T-cell (primary cell): ENCODE results near the gene HAVCR2. TPM values are rescaled to one million over a fixed set of nuclear protein-coding genes. Genes with fewer than 3 reads are reported as not detected.
A peak's percentile ranks its signal among the peaks of the same experiment; 100 is the strongest.
"Not testable (repeated sequence)": the region's sequence is repeated elsewhere in the genome, so short reads cannot be mapped to it uniquely, and the experiment has no call there.

Source experiments
- ATAC-seq, 4 experiments: fragments of 200-7000 bp in 3 of 4; fragments of 150-1000 bp in 1 of 4; cut with Tn5 transposase; replicated peaks in 1 of 4; 1 replicate in 3 of 4; 2 replicates in 1 of 4; pipeline ENCODE4 v1.10.0; 2021; ENCODE audit warnings: moderate library complexity in 3 of 4, mild to moderate bottlenecking in 2 of 4, moderate number of reproducible peaks in 1 of 4
- CTCF ChIA-PET, 2 donors: fragments of 300-600 bp; sonication (Branson Sonifier 250); formaldehyde crosslinking; loops; one replicate each; lab custom pipeline; 2022; ENCODE audit warnings: antibody characterized with exemption in 2 of 2; lab: Charles Lee
- POLR2A ChIA-PET, 2 donors: fragments of 300-600 bp; sonication (Branson Sonifier 250); formaldehyde crosslinking; loops; one replicate each; lab custom pipeline; 2022; ENCODE audit warnings: antibody characterized with exemption in 2 of 2; lab: Charles Lee
- DNase-seq, 35 experiments: peaks; one replicate each; pipeline versions ENCODE4 v3.0.0 to v3.0.0-alpha.2; 2013 to 2023
- H3K27ac ChIP-seq: one replicate; pipeline ENCODE4 v1.5.1; 2013; ENCODE audit warnings: low read length
- H3K27me3 ChIP-seq, 2 experiments: replicated peaks in 1 of 2; 1 replicate in 1 of 2; 2 replicates in 1 of 2; pipeline versions ENCODE4 v1.6.1 to v1.7.0; 2013; ENCODE audit warnings: low read length in 1 of 2, mixed read lengths in 1 of 2; ENCODE audit not compliant: control insufficient read depth in 2 of 2, insufficient read depth in 2 of 2; ENCODE audit errors: extremely low read depth in 1 of 2
- H3K36me3 ChIP-seq, 2 donors: 1 replicate in 1 of 2; 2 replicates in 1 of 2; pipeline versions ENCODE4 v1.6.1 to v1.7.0; 2013; ENCODE audit warnings: low read length in 1 of 2; ENCODE audit not compliant: control insufficient read depth in 2 of 2, insufficient read depth in 1 of 2; ENCODE audit errors: extremely low read depth in 1 of 2
- H3K4me1 ChIP-seq, 2 experiments: 1 replicate in 1 of 2; 2 replicates in 1 of 2; pipeline versions ENCODE4 v1.6.1 to v1.7.0; 2013; ENCODE audit warnings: low read length in 2 of 2, mixed read lengths in 1 of 2; ENCODE audit not compliant: insufficient read depth in 2 of 2, control insufficient read depth in 1 of 2; ENCODE audit errors: extremely low read depth in 1 of 2
- H3K4me3 ChIP-seq, 2 donors: 1 replicate in 1 of 2; 2 replicates in 1 of 2; pipeline versions ENCODE4 v1.5.1 to v1.7.0; 2013; ENCODE audit warnings: mild to moderate bottlenecking in 2 of 2, low read length in 1 of 2, moderate library complexity in 1 of 2; ENCODE audit not compliant: control insufficient read depth in 1 of 2; ENCODE audit errors: extremely low read depth in 1 of 2
- H3K9me3 ChIP-seq: 2 replicates; pipeline ENCODE4 v1.7.0; 2013
- H3K27ac Mint-ChIP-seq, 2 donors: one replicate each; pipeline ENCODE4 v1.8.0; 2020 to 2021; ENCODE audit warnings: mild to moderate bottlenecking in 2 of 2, mixed read lengths in 2 of 2
- H3K27me3 Mint-ChIP-seq, 2 donors: one replicate each; pipeline ENCODE4 v1.8.0; 2021 to 2022; ENCODE audit warnings: mixed read lengths in 2 of 2
- H3K36me3 Mint-ChIP-seq: one replicate; pipeline ENCODE4 v1.8.0; 2021; ENCODE audit warnings: mixed read lengths
- H3K4me1 Mint-ChIP-seq, 3 donors: one replicate each; pipeline ENCODE4 v1.8.0; 2020 to 2022; ENCODE audit warnings: mixed read lengths in 3 of 3, mild to moderate bottlenecking in 1 of 3
- H3K4me3 Mint-ChIP-seq, 3 donors: one replicate each; pipeline ENCODE4 v1.8.0; 2020 to 2022; ENCODE audit warnings: mild to moderate bottlenecking in 3 of 3, mixed read lengths in 3 of 3, moderate library complexity in 3 of 3
- H3K9me3 Mint-ChIP-seq, 3 donors: one replicate each; pipeline ENCODE4 v1.8.0; 2020 to 2022; ENCODE audit warnings: mixed read lengths in 3 of 3
- WGBS: methylation state at CpG from one replicate; pipeline ENCODE4 v1.1.5; 2013; ENCODE audit warnings: missing lambda C conversion rate; ENCODE audit not compliant: insufficient coverage; 5-methylcytosine and 5-hydroxymethylcytosine counted together
- total RNA-seq, 35 experiments: library from RNA in 6 of 35; stranded (reverse) in 6 of 35; fragments of 120-200 nt in 1 of 35; gene quantifications; one replicate each; pipeline versions ENCODE4 v1.2.1 to v1.2.4 and lab custom pipeline; 2013 to 2026

The HAVCR2 gene
- total RNA-seq, 5 donors from 2014 or later (not counting 1 experiment from before 2014, with no cell fraction given) = 2.2 to 4.6 (median 3.2) TPM

DNA sequence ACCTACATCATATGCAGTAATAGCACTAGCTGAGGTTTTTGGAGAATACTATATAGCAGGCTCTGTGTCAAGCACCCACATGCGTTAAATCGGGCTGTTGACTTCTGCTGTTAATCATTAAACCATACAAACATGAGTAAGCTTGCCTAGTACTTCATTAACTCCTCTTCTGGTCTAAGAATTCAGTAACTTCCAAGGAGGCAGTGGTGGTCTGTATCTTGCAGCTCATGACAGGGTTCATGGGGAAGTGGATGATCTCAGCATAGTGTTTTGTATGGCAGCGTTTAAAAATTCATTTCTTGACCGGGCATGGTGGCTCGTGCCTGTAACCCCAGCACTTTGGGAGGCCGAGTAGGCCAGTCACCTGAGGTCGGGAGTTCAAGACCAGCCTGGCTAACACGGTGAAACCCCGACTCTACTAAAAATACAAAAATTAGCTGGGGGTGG is 49.7 kb downstream of the HAVCR2 start, which contains the start of gene HAVCR1:
TSS of gene HAVCR1 (minus strand) at position 24 of the 447 bp plus-strand sequence. CDS start 1,173 bp downstream, outside the sequence.
- no peaks in the 10 kb centered on the region for H3K36me3 ChIP-seq
- no peaks in the 10 kb centered on the region for H3K27me3 Mint-ChIP-seq
- H3K9me3 ChIP-seq = no peaks in the 10 kb centered on the region
- no peak for ATAC-seq
- H3K4me1 ChIP-seq = no peaks in the 10 kb centered on the region
- CTCF ChIA-PET = no interaction called here
- no peaks in the 10 kb centered on the region for H3K27me3 ChIP-seq
- POLR2A ChIA-PET = no interaction called here
- no peaks in the 10 kb centered on the region for H3K4me1 Mint-ChIP-seq
- no peaks in the 10 kb centered on the region for H3K36me3 Mint-ChIP-seq
- no peaks in the 10 kb centered on the region for H3K9me3 Mint-ChIP-seq
- H3K4me3 Mint-ChIP-seq = no peak within 1 kb of the TSS
- no peak within 1 kb of the TSS for H3K27ac Mint-ChIP-seq
- no CpG with 5 or more reads among the region's 9 CpGs for WGBS
- no peak within 1 kb of the TSS for H3K27ac ChIP-seq
- no peak for DNase-seq
- H3K4me3 ChIP-seq = no peak within 1 kb of the TSS

DNA sequence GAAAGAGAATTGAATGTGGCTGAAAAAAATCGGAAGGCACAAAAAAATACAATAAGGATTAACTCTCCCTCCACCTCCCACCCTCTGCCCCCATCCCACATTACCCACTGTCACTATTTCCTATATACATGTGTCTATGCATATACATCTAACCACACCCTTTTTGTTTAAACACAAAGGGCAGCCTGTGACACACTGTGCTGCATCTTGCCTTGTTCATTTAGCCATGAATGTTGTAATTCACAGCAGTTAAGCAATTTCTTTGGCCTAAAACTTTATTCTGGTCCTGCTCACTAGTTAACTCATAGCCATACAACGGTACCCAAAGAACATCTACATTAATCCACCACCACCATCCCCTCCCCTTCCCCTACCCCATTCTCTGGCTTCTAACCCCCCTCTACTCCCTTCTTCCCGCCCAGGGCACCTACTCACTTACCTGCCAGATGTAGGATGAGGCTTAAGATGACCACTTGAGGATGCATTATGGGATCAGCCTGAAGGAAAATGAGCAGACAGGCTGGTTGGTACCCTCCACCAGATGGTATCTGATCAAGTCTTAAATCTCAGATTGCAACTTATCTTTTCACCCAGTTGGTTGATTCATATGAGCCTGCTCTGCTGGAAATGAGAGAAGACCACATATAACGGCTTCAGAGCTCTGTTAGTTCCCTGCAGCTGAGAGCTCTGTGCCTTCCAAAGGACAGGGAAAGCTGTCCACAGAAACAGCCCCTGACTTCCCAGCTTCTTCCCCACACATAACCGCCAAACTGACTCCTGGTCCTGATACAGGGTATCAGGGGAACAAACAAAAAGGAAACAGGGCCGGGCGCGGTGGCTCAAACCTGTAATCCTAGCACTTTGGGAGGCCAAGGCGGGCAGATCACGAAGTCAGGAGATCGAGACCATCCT is 51.1 kb downstream of the HAVCR2 start:
- ChIA-PET CTCF (no interaction called here), POLR2A (no interaction called here)
- Mint-ChIP-seq H3K36me3 (no peaks in the 10 kb centered on the region), H3K4me1 (no peaks in the 10 kb centered on the region), H3K27me3 (no peaks in the 10 kb centered on the region), H3K27ac (no peak overlapping the region), H3K4me3 (no peak overlapping the region), H3K9me3 (no peaks in the 10 kb centered on the region)
- Histone ChIP-seq H3K4me3 (no peak overlapping the region), H3K27ac (no peak overlapping the region), H3K27me3 (no peaks in the 10 kb centered on the region), H3K4me1 (no peaks in the 10 kb centered on the region), H3K9me3 (no peaks in the 10 kb centered on the region), H3K36me3 (no peaks in the 10 kb centered on the region)
- DNase-seq (no peak), ATAC-seq (no peak)
- WGBS = 84% methylated on average over 6 of the region's 11 CpGs

GRCh38 chr5:157056848-157057247 is 52.0 kb downstream of the HAVCR2 start:
- H3K4me3 ChIP-seq, H3K4me1 Mint-ChIP-seq, H3K9me3 Mint-ChIP-seq, H3K27ac Mint-ChIP-seq, DNase-seq, CTCF ChIA-PET, POLR2A ChIA-PET, H3K27me3 Mint-ChIP-seq, H3K9me3 ChIP-seq, H3K4me3 Mint-ChIP-seq, H3K36me3 ChIP-seq, ATAC-seq, H3K4me1 ChIP-seq, H3K36me3 Mint-ChIP-seq, H3K27me3 ChIP-seq, H3K27ac ChIP-seq: not testable (repeated sequence)
- 84% methylated on average over 3 of the region's 6 CpGs for WGBS

- no peaks in the 10 kb centered on the region for H3K27me3 Mint-ChIP-seq
- no peak overlapping the region for H3K27ac ChIP-seq
- H3K4me3 Mint-ChIP-seq = peak overlapping the region in 1 of 3 donors; percentile 37
- peak overlapping the region in 1 of 2 donors; percentile 92 for H3K27ac Mint-ChIP-seq
- no peaks in the 10 kb centered on the region for H3K9me3 Mint-ChIP-seq
- ChIA-PET CTCF (no interaction called here), POLR2A (no interaction called here)
- no peaks in the 10 kb centered on the region for H3K36me3 ChIP-seq
- H3K4me1 ChIP-seq = peaks cover 8 to 11% of the 10 kb centered on the region in 2 experiments
- no peaks in the 10 kb centered on the region for H3K36me3 Mint-ChIP-seq
- ATAC-seq (no peak), DNase-seq (no peak)
- no peak overlapping the region for H3K4me3 ChIP-seq
- H3K9me3 ChIP-seq = no peaks in the 10 kb centered on the region
- H3K4me1 Mint-ChIP-seq = peaks cover 42 to 47% (median 44%) of the 10 kb centered on the region in 3 donors
- WGBS = 73% methylated on average over 3 of the region's 7 CpGs
- H3K27me3 ChIP-seq = no peaks in the 10 kb centered on the region
Measured at GRCh38 chr5:157051604-157052245, 57.1 kb downstream of the HAVCR2 start.

DNA sequence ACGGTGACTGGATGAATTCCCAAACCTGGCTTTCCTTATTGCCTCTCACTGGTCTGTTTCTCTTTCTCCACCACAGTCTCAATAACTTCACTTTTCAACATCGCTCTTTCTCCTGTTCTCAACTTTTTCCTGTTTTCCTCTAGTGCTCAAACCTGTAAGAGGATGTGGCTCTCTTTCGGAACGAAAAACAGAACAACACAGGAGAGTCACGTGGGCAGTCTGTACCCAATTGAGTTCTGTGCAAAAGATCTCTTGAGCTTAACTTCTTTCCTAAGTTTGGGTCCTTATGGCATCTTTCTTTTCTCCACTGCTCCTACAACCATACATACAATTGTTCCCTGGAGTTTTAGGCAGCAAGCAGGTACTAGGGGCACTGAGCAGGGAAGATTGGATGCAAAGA is 58.8 kb downstream of the HAVCR2 start:
- peak in 6 of 35 experiments; percentile 8 to 33 (median 16) for DNase-seq

GRCh38 chr5:157049605-157050004 is 59.2 kb downstream of the HAVCR2 start:
- Mint-ChIP-seq H3K36me3 (no peaks in the 10 kb centered on the region), H3K27ac (peak overlapping the region; percentile 92 to 94), H3K27me3 (no peaks in the 10 kb centered on the region), H3K9me3 (no peaks in the 10 kb centered on the region), H3K4me3 (peak overlapping the region; percentile 74 to 76 (median 75)), H3K4me1 (peaks cover 56 to 61% (median 57%) of the 10 kb centered on the region in 3 donors)
- no peaks in the 10 kb centered on the region for H3K36me3 ChIP-seq
- no peaks in the 10 kb centered on the region for H3K27me3 ChIP-seq
- ATAC-seq (peak in 1 of 4 experiments; percentile 23), DNase-seq (no peak)
- no peaks in the 10 kb centered on the region for H3K9me3 ChIP-seq
- POLR2A ChIA-PET = no interaction called here
- 0% methylated on average over 1 of the region's 1 CpG for WGBS
- H3K4me3 ChIP-seq = peak overlapping the region in 1 of 2 donors; percentile 6
- CTCF ChIA-PET = no interaction called here
- peaks cover 8 to 11% of the 10 kb centered on the region in 2 experiments for H3K4me1 ChIP-seq
- H3K27ac ChIP-seq = peak overlapping the region; percentile 14

More for the DNA sequence above, 58.8 kb downstream of the HAVCR2 start:
- peak; percentile 58 to 89 (median 72) for ATAC-seq
- peak overlapping the region; percentile 74 to 76 (median 75) for H3K4me3 Mint-ChIP-seq
- 22% methylated on average over 3 of the region's 5 CpGs for WGBS
- POLR2A ChIA-PET = no interaction called here
- H3K4me1 Mint-ChIP-seq = peaks cover 53 to 58% (median 54%) of the 10 kb centered on the region in 3 donors
- Histone ChIP-seq H3K4me3 (peak overlapping the region in 1 of 2 donors; percentile 6), H3K27ac (peak overlapping the region; percentile 14), H3K27me3 (no peaks in the 10 kb centered on the region), H3K9me3 (no peaks in the 10 kb centered on the region), H3K36me3 (no peaks in the 10 kb centered on the region), H3K4me1 (peaks cover 8 to 11% of the 10 kb centered on the region in 2 experiments)
- H3K9me3 Mint-ChIP-seq = no peaks in the 10 kb centered on the region
- peak overlapping the region; percentile 92 to 94 for H3K27ac Mint-ChIP-seq
- H3K27me3 Mint-ChIP-seq = no peaks in the 10 kb centered on the region
- no peaks in the 10 kb centered on the region for H3K36me3 Mint-ChIP-seq
- CTCF ChIA-PET = no interaction called here
